NCI-H69 (cell line): ENCODE measurements around the gene IRX4.
A peak's percentile ranks its signal among the peaks of the same experiment; 100 is the strongest.

ENCODE experiments used
- DNase-seq: peaks from one replicate; lab custom pipeline; 2025; lab: John Stamatoyannopoulos, UW

Gene IRX4

GRCh38 chr5:1836176-1836890 is 46.4 kb downstream of the IRX4 start:
- no peak for DNase-seq

GRCh38 chr5:1835431-1835830 is 47.3 kb downstream of the IRX4 start:
- no peak for DNase-seq

GRCh38 chr5:1834721-1835429 is 47.9 kb downstream of the IRX4 start:
- peak; percentile 65 for DNase-seq

GRCh38 chr5:1834022-1834551 is 48.6 kb downstream of the IRX4 start:
- no peak for DNase-seq

GRCh38 chr5:1833264-1834021 is 49.3 kb downstream of the IRX4 start:
- DNase-seq = no peak

GRCh38 chr5:1832511-1833250 is 50.0 kb downstream of the IRX4 start:
- DNase-seq = no peak

GRCh38 chr5:1831677-1832313 is 50.9 kb downstream of the IRX4 start:
- no peak for DNase-seq

GRCh38 chr5:1831257-1831656 is 51.5 kb downstream of the IRX4 start:
- DNase-seq = no peak

GRCh38 chr5:1830571-1831228 is 52.0 kb downstream of the IRX4 start:
- DNase-seq = no peak

- DNase-seq = peak; percentile 60
These were observed 54.8 kb downstream of the IRX4 start for GRCh38 chr5:1827886-1828397.
